Fibroblast of lung (primary cell): ENCODE results near the gene LDAH. TPM values are rescaled to one million over a fixed set of nuclear protein-coding genes. Genes with fewer than 3 reads are reported as not detected.
"Not testable (repeated sequence)": the region's sequence is repeated elsewhere in the genome, so short reads cannot be mapped to it uniquely, and the experiment has no call there.

Experiments used
- DNase-seq, 2 donors: peaks; one replicate each; pipeline versions ENCODE4 v3.0.0 to v3.0.0-alpha.2; 2010; ENCODE audit warnings: low read depth in 2 of 2
- H2AFZ ChIP-seq: 2 replicates; pipeline ENCODE4 v1.5.1; 2012; ENCODE audit warnings: low read length, control low read depth, inconsistent platforms
- H3K27ac ChIP-seq: 2 replicates; pipeline ENCODE4 v1.5.1; 2011; ENCODE audit warnings: low read length, control low read depth; ENCODE audit not compliant: insufficient read depth
- H3K27me3 ChIP-seq: 2 replicates; pipeline ENCODE4 v1.5.1; 2011; ENCODE audit warnings: mild to moderate bottlenecking, low read length; ENCODE audit not compliant: control insufficient read depth, insufficient read depth
- H3K36me3 ChIP-seq: 2 replicates; pipeline ENCODE4 v1.5.1; 2011; ENCODE audit warnings: low read length; ENCODE audit not compliant: control insufficient read depth, insufficient read depth
- H3K4me1 ChIP-seq: 2 replicates; pipeline ENCODE4 v1.5.1; 2011; ENCODE audit warnings: low read length; ENCODE audit not compliant: control insufficient read depth, insufficient read depth; ENCODE audit errors: extremely low read depth
- H3K4me2 ChIP-seq: 2 replicates; pipeline ENCODE4 v1.5.1; 2011; ENCODE audit warnings: low read length, control low read depth; ENCODE audit not compliant: insufficient read depth; ENCODE audit errors: extremely low read depth
- H3K4me3 ChIP-seq, 4 experiments: fragments of 200-600 bp in 1 of 4; sonication (generic) in 1 of 4; replicated peaks in 1 of 4; 2 replicates each; pipeline ENCODE4 v1.5.1; 2011 to 2016; ENCODE audit warnings: low read length in 4 of 4, low read depth in 3 of 4, mild to moderate bottlenecking in 3 of 4, control low read depth in 2 of 4, inconsistent platforms in 1 of 4, mixed read lengths in 1 of 4; ENCODE audit not compliant: insufficient read depth in 1 of 4; ENCODE audit errors: control extremely low read depth in 1 of 4
- H3K79me2 ChIP-seq: 2 replicates; pipeline ENCODE4 v1.5.1; 2012; ENCODE audit warnings: mild to moderate bottlenecking, low read length, inconsistent platforms; ENCODE audit not compliant: control insufficient read depth, insufficient read depth
- H3K9ac ChIP-seq: 2 replicates; pipeline ENCODE4 v1.5.1; 2011; ENCODE audit warnings: mild to moderate bottlenecking, low read length, control low read depth; ENCODE audit not compliant: insufficient read depth
- H3K9me3 ChIP-seq: 2 replicates; pipeline ENCODE4 v1.5.1; 2012; ENCODE audit warnings: low read depth, low read length; ENCODE audit not compliant: control insufficient read depth, insufficient read depth
- H4K20me1 ChIP-seq: 2 replicates; pipeline ENCODE4 v1.5.1; 2011; ENCODE audit warnings: low read length; ENCODE audit not compliant: control insufficient read depth, insufficient read depth; ENCODE audit errors: extremely low read depth
- EZH2 ChIP-seq: IDR thresholded peaks from 2 replicates; pipeline ENCODE4 v1.5.1; 2012; ENCODE audit warnings: low read length, control low read depth, mild to moderate bottlenecking; ENCODE audit errors: missing control alignments
- polyA plus RNA-seq, 2 donors: library from polyadenylated mRNA; depleted of rRNA in 1 of 2; stranded (reverse) in 1 of 2; unstranded in 1 of 2; fragments of >200 nt; gene quantifications; 2 replicates each; pipeline ENCODE4 v1.2.1, GENCODE V29; 2011 to 2012; ENCODE audit warnings: missing spikeins in 1 of 2
- total RNA-seq: library from RNA; depleted of rRNA; stranded (reverse); fragments of >200 nt; gene quantifications from 2 replicates; pipeline ENCODE4 v1.2.1, GENCODE V29; 2014
- TF ChIP-seq, protein P1 (sequence below), 2 donors: IDR thresholded peaks in 1 of 2; conservative IDR thresholded peaks in 1 of 2; 1 replicate in 1 of 2; 2 replicates in 1 of 2; pipeline ENCODE4 v1.5.1; 2011 to 2012; ENCODE audit warnings: low read length in 2 of 2, control low read depth in 1 of 2, inconsistent platforms in 1 of 2, low read depth in 1 of 2, mild to moderate bottlenecking in 1 of 2

LDAH gene
- total and polyA plus RNA-seq, 2 donors (not counting 1 experiment from before 2014, with no cell fraction given), result 20.5 to 22.8 TPM

GRCh38 chr2:20723543-20723942 is 99.4 kb downstream of the LDAH start:
- Histone ChIP-seq H4K20me1 (no peaks in the 10 kb centered on the region), H3K27me3 (no peaks in the 10 kb centered on the region), H2AFZ (no peak overlapping the region), H3K9me3 (no peaks in the 10 kb centered on the region), H3K36me3 (no peaks in the 10 kb centered on the region), H3K79me2 (no peaks in the 10 kb centered on the region), H3K9ac (no peak overlapping the region), H3K4me3 (no peak overlapping the region), H3K27ac (no peak overlapping the region), H3K4me2 (no peak overlapping the region), H3K4me1 (peaks cover 2% of the 10 kb centered on the region)
- TF ChIP-seq EZH2, result no peak
- TF ChIP-seq, protein P1, sequence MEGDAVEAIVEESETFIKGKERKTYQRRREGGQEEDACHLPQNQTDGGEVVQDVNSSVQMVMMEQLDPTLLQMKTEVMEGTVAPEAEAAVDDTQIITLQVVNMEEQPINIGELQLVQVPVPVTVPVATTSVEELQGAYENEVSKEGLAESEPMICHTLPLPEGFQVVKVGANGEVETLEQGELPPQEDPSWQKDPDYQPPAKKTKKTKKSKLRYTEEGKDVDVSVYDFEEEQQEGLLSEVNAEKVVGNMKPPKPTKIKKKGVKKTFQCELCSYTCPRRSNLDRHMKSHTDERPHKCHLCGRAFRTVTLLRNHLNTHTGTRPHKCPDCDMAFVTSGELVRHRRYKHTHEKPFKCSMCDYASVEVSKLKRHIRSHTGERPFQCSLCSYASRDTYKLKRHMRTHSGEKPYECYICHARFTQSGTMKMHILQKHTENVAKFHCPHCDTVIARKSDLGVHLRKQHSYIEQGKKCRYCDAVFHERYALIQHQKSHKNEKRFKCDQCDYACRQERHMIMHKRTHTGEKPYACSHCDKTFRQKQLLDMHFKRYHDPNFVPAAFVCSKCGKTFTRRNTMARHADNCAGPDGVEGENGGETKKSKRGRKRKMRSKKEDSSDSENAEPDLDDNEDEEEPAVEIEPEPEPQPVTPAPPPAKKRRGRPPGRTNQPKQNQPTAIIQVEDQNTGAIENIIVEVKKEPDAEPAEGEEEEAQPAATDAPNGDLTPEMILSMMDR (conservative IDR thresholded peaks at IDR 0.05 in 1 of 2, IDR thresholded peaks at IDR 0.05 in 1 of 2; ENCODE audit: low read depth in 1 of 2, low read length in 2 of 2), result no peak
- DNase-seq, result peak in 1 of 2 donors; percentile 82

DNA sequence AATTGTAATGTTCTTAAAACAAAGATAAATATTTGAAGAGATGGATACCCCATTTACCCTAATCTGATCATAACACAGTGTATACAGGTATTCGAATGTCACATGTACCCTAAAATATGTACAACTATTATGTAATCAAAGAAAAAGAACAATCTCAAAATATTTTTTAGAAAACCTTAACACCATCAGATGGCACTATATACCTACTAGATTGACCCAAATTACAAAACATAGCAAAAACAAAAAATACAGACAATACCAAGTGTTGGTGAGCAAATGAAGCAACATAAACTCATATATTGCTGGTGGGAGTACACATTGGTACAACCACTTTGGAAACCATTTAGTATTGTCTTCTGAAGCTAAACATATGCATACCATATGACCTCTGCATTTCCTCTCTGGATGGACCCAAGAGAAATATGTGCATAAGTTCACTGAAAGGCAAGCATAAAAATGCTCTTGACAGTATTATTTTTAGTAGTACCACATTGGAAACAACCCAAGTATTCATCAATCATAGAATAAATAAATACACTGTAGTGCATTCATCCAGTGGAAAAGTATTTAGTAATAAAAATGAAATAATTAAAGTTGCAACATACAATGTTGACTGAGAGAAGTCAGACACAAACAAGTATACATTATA is 100.2 kb downstream of the LDAH start:
- peak; percentile 26 to 38 for DNase-seq
- Histone ChIP-seq H3K36me3 (no peaks in the 10 kb centered on the region), H3K9ac (no peak overlapping the region), H3K4me2 (no peak overlapping the region), H3K9me3 (no peaks in the 10 kb centered on the region), H3K79me2 (no peaks in the 10 kb centered on the region), H3K4me1 (no peaks in the 10 kb centered on the region), H4K20me1 (no peaks in the 10 kb centered on the region), H3K27me3 (no peaks in the 10 kb centered on the region), H3K4me3 (no peak overlapping the region), H2AFZ (no peak overlapping the region), H3K27ac (no peak overlapping the region)
- no peak for TF ChIP-seq EZH2
- TF ChIP-seq, protein P1 (conservative IDR thresholded peaks at IDR 0.05 in 1 of 2, IDR thresholded peaks at IDR 0.05 in 1 of 2; ENCODE audit: low read depth in 1 of 2, low read length in 2 of 2), result no peak

GRCh38 chr2:20717641-20718040 is 105.3 kb downstream of the LDAH start:
- Histone ChIP-seq H3K27ac (no peak overlapping the region), H4K20me1 (no peaks in the 10 kb centered on the region), H3K27me3 (no peaks in the 10 kb centered on the region), H3K9me3 (no peaks in the 10 kb centered on the region), H3K36me3 (no peaks in the 10 kb centered on the region), H2AFZ (no peak overlapping the region), H3K79me2 (no peaks in the 10 kb centered on the region), H3K4me3 (no peak overlapping the region), H3K4me2 (no peak overlapping the region), H3K4me1 (no peaks in the 10 kb centered on the region), H3K9ac (no peak overlapping the region)
- TF ChIP-seq EZH2, result no peak
- TF ChIP-seq, protein P1 (conservative IDR thresholded peaks at IDR 0.05 in 1 of 2, IDR thresholded peaks at IDR 0.05 in 1 of 2; ENCODE audit: low read depth in 1 of 2, low read length in 2 of 2), result no peak
- DNase-seq, result no peak

- H3K4me3 ChIP-seq, H3K27me3 ChIP-seq, H3K9me3 ChIP-seq, H3K4me1 ChIP-seq, H3K9ac ChIP-seq, H3K27ac ChIP-seq, H3K36me3 ChIP-seq, H3K79me2 ChIP-seq, DNase-seq, H3K4me2 ChIP-seq, H4K20me1 ChIP-seq, H2AFZ ChIP-seq: not testable (repeated sequence)
Measured at GRCh38 chr2:20716164-20716563, 106.7 kb downstream of the LDAH start.

GRCh38 chr2:20714412-20714811 is 108.5 kb downstream of the LDAH start:
- H3K4me2 ChIP-seq, result not testable (repeated sequence)

More at GRCh38 chr2:20714412-20714811, 108.5 kb downstream of the LDAH start:
- not testable (repeated sequence) for H3K4me1 ChIP-seq, H3K4me3 ChIP-seq, H2AFZ ChIP-seq, H3K9me3 ChIP-seq, H3K9ac ChIP-seq, DNase-seq, H3K27ac ChIP-seq, H3K27me3 ChIP-seq, H4K20me1 ChIP-seq, H3K36me3 ChIP-seq, H3K79me2 ChIP-seq
